ENCODE measurements around the gene ZCCHC7.

- TF ChIP-seq CTCF (IDR thresholded peaks at IDR 0.05; ENCODE audit: low read depth, low read length, poor library complexity, severe bottlenecking) (no peak), EZH2phosphoT487 (IDR thresholded peaks at IDR 0.05; ENCODE audit: borderline replicate concordance, low read length) (no peak)
These were observed 260.8 kb downstream of the ZCCHC7 start for GRCh38 chr9:37381094-37381741.
